Lung (tissue), 12 donors: ENCODE results near the gene STRBP. TPM values are rescaled to one million over a fixed set of nuclear protein-coding genes. Genes with fewer than 3 reads are reported as not detected.

ENCODE experiments used
- ATAC-seq: fragments of 200-7000 bp; cut with Tn5 transposase; one replicate; pipeline ENCODE4 v1.9.1; 2020; ENCODE audit warnings: moderate number of reproducible peaks; ENCODE audit not compliant: insufficient read depth, low FRiP score
- DNase-seq, 3 donors: peaks; one replicate each; pipeline ENCODE4 v3.0.0-alpha.2; 2013 to 2017
- H3K27ac ChIP-seq, 2 donors: one replicate each; pipeline ENCODE4 v1.5.1; 2013; ENCODE audit warnings: mild to moderate bottlenecking in 2 of 2, moderate library complexity in 2 of 2, control low read depth in 1 of 2, inconsistent platforms in 1 of 2, low read depth in 1 of 2, low read length in 1 of 2
- H3K27me3 ChIP-seq, 3 donors: one replicate each; pipeline ENCODE4 v1.5.1; 2013; ENCODE audit warnings: low read length in 2 of 3; ENCODE audit not compliant: control insufficient read depth in 3 of 3, insufficient read depth in 3 of 3
- H3K36me3 ChIP-seq, 4 donors: one replicate each; pipeline ENCODE4 v1.5.1; 2013; ENCODE audit warnings: low read length in 4 of 4, mild to moderate bottlenecking in 1 of 4, moderate library complexity in 1 of 4; ENCODE audit not compliant: control insufficient read depth in 4 of 4, insufficient read depth in 4 of 4
- H3K4me1 ChIP-seq, 5 donors: one replicate each; pipeline ENCODE4 v1.5.1; 2013; ENCODE audit warnings: low read length in 5 of 5, mild to moderate bottlenecking in 2 of 5, moderate library complexity in 1 of 5; ENCODE audit not compliant: control insufficient read depth in 5 of 5, insufficient read depth in 5 of 5
- H3K4me3 ChIP-seq: one replicate; pipeline ENCODE4 v1.5.1; 2013; ENCODE audit warnings: mild to moderate bottlenecking, control low read depth, moderate library complexity
- H3K9ac ChIP-seq, 2 donors: one replicate each; pipeline ENCODE4 v1.5.1; 2013; ENCODE audit warnings: low read length in 2 of 2, control low read depth in 1 of 2; ENCODE audit not compliant: insufficient read depth in 1 of 2
- H3K9me3 ChIP-seq, 4 donors: one replicate each; pipeline ENCODE4 v1.5.1; 2013; ENCODE audit warnings: low read length in 3 of 4, mild to moderate bottlenecking in 1 of 4, moderate library complexity in 1 of 4; ENCODE audit not compliant: control insufficient read depth in 4 of 4, insufficient read depth in 3 of 4
- CTCF ChIP-seq: IDR thresholded peaks from 2 replicates; pipeline ENCODE4 v1.5.1; 2012; ENCODE audit warnings: mild to moderate bottlenecking; ENCODE audit errors: control extremely low read depth, extremely low read depth
- WGBS, 2 donors: extraction: QIAGEN DNeasy Blood & Tissue Kit; methylation state at CpG; one replicate each; pipeline ENCODE4 v1.1.7; 2013; 5-methylcytosine and 5-hydroxymethylcytosine counted together
- polyA plus RNA-seq, 2 donors: library from polyadenylated mRNA; stranded (reverse); fragments of 200-250 nt; gene quantifications; one replicate each; pipeline ENCODE4 v1.2.1, GENCODE V29; 2013
- total RNA-seq, 2 donors: library from RNA; depleted of rRNA in 1 of 2; stranded (reverse); fragments of >200 nt in 1 of 2; gene quantifications; one replicate each; pipeline ENCODE4 v1.2.1, GENCODE V29; 2014 to 2021
- donor health status: control.
- donor health status: control.
- donor health status: Bipolar disorder and iron deficiency.
- donor health status: healthy.
- donor health status: DM: yes; HTN: yes; CAD: no.

STRBP gene
- total and polyA plus RNA-seq, 4 donors, result 8.3 to 27.2 (median 21.1) TPM

GRCh38 chr9:123109540-123110279 lies 158.7 kb downstream of the STRBP start:
- ATAC-seq (no peak), DNase-seq (no peak)
- TF ChIP-seq CTCF, result no peak
- Histone ChIP-seq H3K27ac (no peak overlapping the region), H3K9me3 (no peaks in the 10 kb centered on the region), H3K36me3 (peaks cover 3 to 28% (median 9%) of the 10 kb centered on the region in 4 donors), H3K27me3 (no peaks in the 10 kb centered on the region), H3K9ac (no peak overlapping the region), H3K4me1 (peaks cover 0 to 4% (median 0%) of the 10 kb centered on the region in 5 donors), H3K4me3 (no peak overlapping the region)
- WGBS, 2 donors, result 91 to 94% methylated on average over 15 of the region's 15 CpGs

DNA sequence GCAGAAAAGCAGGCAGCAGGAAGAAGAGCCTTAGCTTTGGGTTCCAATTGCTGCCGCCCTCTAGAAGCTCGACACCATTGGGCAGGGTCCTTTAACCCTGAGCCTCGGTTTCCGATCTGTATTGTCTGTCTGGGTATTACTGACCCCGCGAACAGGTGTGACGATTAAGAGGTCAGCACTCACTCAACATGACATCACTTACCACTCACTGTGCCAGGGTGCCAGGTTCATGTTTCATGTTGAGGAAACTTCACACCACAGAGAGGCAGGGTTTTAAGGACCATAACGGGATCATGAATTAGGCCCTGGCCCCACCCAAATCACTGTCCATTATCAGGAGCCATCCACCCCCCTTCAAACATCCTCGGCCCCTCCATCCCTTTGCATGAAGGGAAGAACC lies 159.4 kb downstream of the STRBP start:
- H3K4me1 ChIP-seq, result peaks cover 0 to 4% (median 0%) of the 10 kb centered on the region in 5 donors
- ATAC-seq (no peak), DNase-seq (no peak)
- H3K4me3 ChIP-seq, result no peak overlapping the region
- TF ChIP-seq CTCF, result no peak
- H3K9ac ChIP-seq, result no peak overlapping the region
- no peak overlapping the region for H3K27ac ChIP-seq
- 88 to 93% methylated on average over 9 of the region's 9 CpGs for WGBS, 2 donors
- H3K9me3 ChIP-seq, result no peaks in the 10 kb centered on the region
- H3K36me3 ChIP-seq, result peaks cover 3 to 28% (median 12%) of the 10 kb centered on the region in 4 donors
- no peaks in the 10 kb centered on the region for H3K27me3 ChIP-seq

- Histone ChIP-seq H3K4me3 (no peak overlapping the region), H3K9ac (no peak overlapping the region), H3K27ac (no peak overlapping the region), H3K4me1 (peaks cover 0 to 4% (median 0%) of the 10 kb centered on the region in 5 donors), H3K36me3 (peaks cover 3 to 35% (median 16%) of the 10 kb centered on the region in 4 donors), H3K27me3 (no peaks in the 10 kb centered on the region), H3K9me3 (no peaks in the 10 kb centered on the region)
- ATAC-seq (no peak), DNase-seq (no peak)
- no peak for TF ChIP-seq CTCF
- 83 to 91% methylated on average over 11 of the region's 11 CpGs for WGBS, 2 donors
These were observed 160.6 kb downstream of the STRBP start for GRCh38 chr9:123107639-123108285.
